ENCODE results near the gene MAPK10.
"Not testable (repeated sequence)": the region's sequence is repeated elsewhere in the genome, so short reads cannot be mapped to it uniquely, and the experiment has no call there.

MAPK10 gene

GRCh38 chr4:86089781-86090323, 270.0 kb downstream of the MAPK10 start:
- DNase-seq (ENCODE audit: low read depth): no peak
- TF ChIP-seq CTCF (IDR thresholded peaks at IDR 0.05; ENCODE audit: insufficient read depth, low read depth, low read length, missing control alignments): no peak
- no peak overlapping the region for H3K4me3 ChIP-seq (ENCODE audit: low read depth, low read length)

GRCh38 chr4:86089053-86089452, 270.8 kb downstream of the MAPK10 start:
- no peak overlapping the region for H3K4me3 ChIP-seq (ENCODE audit: low read depth, low read length)
- DNase-seq (ENCODE audit: low read depth): no peak

GRCh38 chr4:86075796-86076195, 284.1 kb downstream of the MAPK10 start:
- not testable (repeated sequence) for H3K4me3 ChIP-seq (ENCODE audit: low read depth, low read length); DNase-seq (ENCODE audit: low read depth)

More at GRCh38 chr4:86089053-86089452, 270.8 kb downstream of the MAPK10 start:
- TF ChIP-seq CTCF (IDR thresholded peaks at IDR 0.05; ENCODE audit: insufficient read depth, low read depth, low read length, missing control alignments): no peak

- no peak overlapping the region for H3K4me3 ChIP-seq (ENCODE audit: low read depth, low read length)
- no peak for DNase-seq (ENCODE audit: low read depth)
- TF ChIP-seq CTCF (IDR thresholded peaks at IDR 0.05; ENCODE audit: insufficient read depth, low read depth, low read length, missing control alignments): no peak
Observed at GRCh38 chr4:86060341-86060740, 299.5 kb downstream of the MAPK10 start.

GRCh38 chr4:86058621-86059020, 301.2 kb downstream of the MAPK10 start:
- TF ChIP-seq CTCF (IDR thresholded peaks at IDR 0.05; ENCODE audit: insufficient read depth, low read depth, low read length, missing control alignments): no peak
- DNase-seq (ENCODE audit: low read depth): no peak
- no peak overlapping the region for H3K4me3 ChIP-seq (ENCODE audit: low read depth, low read length)

GRCh38 chr4:86055898-86056297, 304.0 kb downstream of the MAPK10 start:
- no peak overlapping the region for H3K4me3 ChIP-seq (ENCODE audit: low read depth, low read length)
- DNase-seq (ENCODE audit: low read depth): no peak
- TF ChIP-seq CTCF (IDR thresholded peaks at IDR 0.05; ENCODE audit: insufficient read depth, low read depth, low read length, missing control alignments): no peak

- DNase-seq (ENCODE audit: low read depth): no peak
- TF ChIP-seq CTCF (IDR thresholded peaks at IDR 0.05; ENCODE audit: insufficient read depth, low read depth, low read length, missing control alignments): no peak
Observed at GRCh38 chr4:86054286-86055032, 305.4 kb downstream of the MAPK10 start.

More at GRCh38 chr4:86054286-86055032, 305.4 kb downstream of the MAPK10 start:
- H3K4me3 ChIP-seq (ENCODE audit: low read depth, low read length): no peak overlapping the region
